GM21528 (cell line): ENCODE measurements around the gene AUNIP.

Experiments
- ATAC-seq: cut with Tn5 transposase; IDR thresholded peaks from one replicate; pipeline ENCODE4 v1.9.1; 2021; ENCODE audit warnings: mild to moderate bottlenecking, moderate library complexity; ENCODE audit not compliant: unreplicated experiment, low FRiP score

AUNIP gene

DNA sequence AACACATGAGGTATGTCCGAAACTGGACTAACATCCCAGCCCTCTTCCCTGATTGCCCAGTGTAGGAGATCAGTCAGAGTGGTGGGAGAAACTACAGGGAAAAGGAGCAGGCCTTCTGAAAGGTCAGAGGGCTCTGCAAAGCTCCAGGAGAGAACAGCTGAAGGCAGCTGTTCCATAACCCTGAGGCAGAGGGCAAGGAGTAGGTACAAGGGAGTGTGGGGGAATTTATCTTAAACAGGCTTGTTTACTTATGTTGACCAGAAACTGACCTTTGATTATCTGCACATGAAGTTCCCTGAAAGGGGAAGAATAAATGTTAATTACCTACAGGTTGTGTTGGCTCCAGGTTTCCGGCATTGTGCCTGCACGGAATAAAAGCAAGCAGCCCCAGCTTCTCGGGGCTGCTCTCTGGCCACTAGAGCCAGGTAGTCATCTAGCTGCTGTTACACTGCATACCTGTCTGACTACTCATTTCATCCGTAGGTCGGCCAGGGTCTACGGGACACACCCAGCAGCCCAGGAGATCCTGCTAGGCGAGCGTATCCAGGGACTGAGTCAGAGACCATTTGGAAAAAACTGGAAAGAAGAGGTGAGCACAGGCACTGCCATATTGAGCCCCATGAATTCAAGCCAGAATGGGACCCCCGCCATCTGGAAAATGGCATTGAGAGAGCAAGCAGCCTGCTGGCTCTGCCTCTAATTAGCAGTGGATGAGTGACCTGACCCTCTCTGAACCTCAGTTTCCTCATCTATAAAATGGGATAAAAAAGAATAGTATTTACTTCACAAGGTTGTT is 31.2 kb upstream of the AUNIP start:
- ATAC-seq, result no peak

DNA sequence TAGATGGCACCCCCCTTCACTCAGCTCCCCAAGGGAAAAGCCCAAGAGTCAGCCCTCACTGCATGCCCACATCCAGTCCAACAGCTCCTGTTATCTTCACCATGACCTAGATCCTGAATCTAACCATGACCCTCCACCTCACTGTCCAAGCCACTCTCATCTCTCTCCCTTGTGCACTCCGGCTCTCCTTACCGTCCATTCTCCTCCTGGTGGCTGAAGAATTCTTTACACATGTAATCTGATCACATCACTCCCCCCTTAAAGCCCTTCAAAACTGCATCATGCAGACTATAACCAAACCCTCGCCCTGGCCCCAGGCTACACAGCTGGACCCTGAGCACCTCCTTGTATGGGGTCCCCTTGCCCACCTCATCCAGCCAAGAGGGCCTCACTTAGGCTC is 30.2 kb upstream of the AUNIP start:
- ATAC-seq, result no peak

DNA sequence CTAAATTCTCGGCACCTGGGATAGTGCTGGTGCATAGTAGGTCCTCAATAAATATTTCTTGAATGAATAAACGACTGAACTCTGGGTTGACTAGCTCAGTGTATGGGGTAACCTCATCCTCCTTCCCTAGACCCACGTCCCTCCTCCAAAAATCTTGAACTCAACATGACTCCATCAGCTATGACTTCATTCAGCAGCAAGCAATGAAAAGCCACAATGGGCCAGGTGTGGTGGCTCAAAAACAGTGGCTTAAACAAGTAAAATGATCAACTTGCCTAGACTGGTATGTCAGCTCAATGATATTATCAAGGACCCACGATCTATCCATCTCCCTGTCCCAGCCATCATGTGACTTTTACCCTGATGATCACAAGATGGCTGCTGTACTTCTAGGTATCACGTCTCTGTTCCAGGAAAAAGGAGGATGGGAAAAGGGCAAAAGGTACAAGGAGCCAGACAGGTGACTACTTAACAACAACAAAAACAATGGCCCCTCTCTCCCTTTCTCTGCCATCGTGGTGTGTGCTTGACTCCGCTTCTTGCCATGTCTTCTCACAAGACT is 29.2 kb upstream of the AUNIP start:
- ATAC-seq, result no peak

DNA sequence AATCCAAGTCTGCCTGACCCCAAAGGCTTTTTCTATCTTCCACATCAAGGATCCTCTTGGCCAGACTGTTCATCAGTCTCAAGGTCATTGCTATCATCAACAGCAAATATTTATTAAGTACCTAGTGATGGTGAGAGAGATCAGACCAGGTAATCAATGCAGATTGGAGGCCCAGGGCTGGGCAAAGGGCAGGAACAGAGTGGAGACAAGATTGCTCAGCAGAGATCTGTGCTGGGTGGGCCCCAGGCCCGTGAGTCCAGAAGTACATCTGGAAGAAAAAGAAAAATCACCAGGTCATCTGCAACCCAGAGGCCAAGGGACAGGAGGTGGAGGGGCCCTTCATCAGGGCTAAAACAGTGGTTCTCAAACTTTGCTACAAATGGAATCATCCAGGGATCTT is 26.3 kb upstream of the AUNIP start:
- ATAC-seq, result no peak

DNA sequence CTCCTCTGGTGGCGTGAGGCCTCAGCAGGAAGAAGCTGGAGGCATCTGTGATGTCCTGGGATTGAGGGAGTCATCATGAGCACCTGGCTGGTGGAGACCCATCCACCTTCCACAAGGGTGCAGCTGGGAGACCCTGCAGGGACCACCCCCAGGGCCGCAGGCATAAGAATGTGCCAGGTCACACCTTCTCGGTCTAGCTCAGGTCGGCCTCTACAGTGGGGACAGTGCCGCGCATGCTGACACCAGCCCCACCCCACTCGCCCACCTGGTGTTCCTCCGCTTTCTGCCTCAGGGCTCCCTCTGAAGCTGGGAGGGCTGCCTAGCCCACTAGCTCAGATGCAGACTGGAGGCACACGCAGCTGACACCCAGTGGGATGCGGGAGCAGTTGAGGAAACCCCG is 22.0 kb upstream of the AUNIP start:
- no peak for ATAC-seq

DNA sequence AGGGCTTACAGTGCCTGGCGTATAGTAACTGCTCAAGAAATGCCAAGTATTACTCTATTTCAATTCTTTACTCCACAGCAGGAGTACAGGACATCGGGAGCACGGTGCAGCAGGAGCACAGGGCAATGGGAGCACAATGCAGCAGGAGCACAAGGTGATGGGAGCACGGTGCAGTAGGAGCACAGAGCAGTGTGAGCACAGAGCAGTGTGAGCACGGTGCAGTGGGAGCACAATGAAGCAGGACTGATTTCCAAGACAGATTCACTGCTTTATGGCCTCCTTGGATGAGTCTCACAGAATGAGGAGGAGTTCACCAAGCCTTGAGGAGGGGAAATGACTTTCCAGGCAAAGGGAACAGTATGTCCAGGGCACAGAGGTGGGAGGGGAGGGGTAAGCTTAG is 21.3 kb upstream of the AUNIP start:
- ATAC-seq, result no peak

DNA sequence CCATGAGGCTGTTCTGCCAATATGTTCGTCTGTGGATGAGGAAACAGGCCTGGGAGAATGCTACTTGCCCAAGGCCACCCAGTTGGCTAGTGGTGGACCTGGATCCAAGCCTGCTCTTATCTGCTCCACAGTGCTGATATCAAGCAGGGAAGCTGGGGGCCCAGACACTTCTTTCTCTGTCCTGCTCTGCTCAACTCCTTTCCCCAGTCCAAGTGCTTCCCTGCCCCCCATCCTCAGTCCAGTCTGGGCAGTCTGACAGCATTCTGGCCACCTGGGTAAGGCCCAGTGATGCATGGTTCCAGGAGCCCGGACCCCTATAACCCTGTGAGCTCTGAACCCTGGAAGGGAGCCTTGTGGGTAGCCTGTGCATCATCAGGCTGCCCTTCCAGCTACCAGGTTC is 20.4 kb upstream of the AUNIP start:
- no peak for ATAC-seq

DNA sequence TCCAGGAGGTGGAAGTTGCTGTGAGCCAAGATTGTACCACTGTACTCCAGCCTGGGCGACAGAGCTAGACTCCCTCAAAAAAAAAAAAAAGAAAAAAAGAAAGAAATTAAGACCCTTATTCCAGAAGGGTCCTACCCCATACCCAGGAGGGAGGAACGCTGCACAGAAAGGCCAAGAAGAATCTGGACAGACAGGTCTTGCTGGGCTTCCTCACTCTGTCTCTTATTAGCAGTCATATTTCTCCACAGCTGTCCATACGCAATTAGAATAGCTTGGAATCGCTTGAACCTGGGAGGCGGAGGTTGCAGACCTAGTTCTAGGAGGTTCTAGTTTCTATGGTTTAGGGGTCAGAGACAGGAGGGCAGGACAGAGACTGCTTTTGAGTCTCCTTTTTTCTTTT is 19.4 kb upstream of the AUNIP start:
- no peak for ATAC-seq

DNA sequence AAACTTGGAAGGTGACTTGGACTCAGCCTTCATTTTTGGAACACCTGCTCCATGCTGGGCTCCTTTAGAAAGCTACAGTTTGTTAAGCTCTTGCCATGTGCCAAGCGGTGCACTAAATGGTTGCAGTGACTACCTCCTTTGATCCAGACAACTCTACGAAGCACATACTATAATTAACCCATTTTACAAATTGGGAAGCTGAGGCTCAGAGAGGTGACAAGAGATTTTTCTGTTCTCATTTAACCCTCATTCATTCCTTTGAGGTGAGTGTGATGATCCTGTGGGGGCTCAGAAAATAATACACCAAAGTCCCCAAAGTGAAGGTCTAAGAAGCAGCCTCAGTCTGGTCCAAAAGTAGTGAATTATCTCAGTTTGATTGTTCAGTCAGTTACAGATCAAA is 17.9 kb upstream of the AUNIP start:
- ATAC-seq, result no peak

DNA sequence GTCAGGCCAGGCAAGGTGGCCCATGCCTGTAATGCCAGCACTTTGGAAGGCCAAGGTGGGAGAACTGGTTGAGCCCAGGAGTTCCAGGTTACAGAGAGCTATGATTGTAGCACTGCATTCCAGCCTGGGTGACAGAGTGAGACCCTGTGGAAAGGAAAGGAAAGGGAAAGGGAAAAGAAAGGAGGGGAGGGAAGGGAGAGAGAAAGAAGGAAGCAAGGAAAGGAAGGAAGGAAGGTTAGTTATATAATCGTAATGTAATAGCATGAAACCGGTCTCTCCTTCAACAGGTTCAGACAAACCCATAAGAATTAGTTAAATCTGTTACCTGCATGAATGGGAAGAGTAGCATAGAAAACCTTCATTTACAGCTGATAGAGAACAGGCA is 17.4 kb upstream of the AUNIP start:
- ATAC-seq, result no peak

DNA sequence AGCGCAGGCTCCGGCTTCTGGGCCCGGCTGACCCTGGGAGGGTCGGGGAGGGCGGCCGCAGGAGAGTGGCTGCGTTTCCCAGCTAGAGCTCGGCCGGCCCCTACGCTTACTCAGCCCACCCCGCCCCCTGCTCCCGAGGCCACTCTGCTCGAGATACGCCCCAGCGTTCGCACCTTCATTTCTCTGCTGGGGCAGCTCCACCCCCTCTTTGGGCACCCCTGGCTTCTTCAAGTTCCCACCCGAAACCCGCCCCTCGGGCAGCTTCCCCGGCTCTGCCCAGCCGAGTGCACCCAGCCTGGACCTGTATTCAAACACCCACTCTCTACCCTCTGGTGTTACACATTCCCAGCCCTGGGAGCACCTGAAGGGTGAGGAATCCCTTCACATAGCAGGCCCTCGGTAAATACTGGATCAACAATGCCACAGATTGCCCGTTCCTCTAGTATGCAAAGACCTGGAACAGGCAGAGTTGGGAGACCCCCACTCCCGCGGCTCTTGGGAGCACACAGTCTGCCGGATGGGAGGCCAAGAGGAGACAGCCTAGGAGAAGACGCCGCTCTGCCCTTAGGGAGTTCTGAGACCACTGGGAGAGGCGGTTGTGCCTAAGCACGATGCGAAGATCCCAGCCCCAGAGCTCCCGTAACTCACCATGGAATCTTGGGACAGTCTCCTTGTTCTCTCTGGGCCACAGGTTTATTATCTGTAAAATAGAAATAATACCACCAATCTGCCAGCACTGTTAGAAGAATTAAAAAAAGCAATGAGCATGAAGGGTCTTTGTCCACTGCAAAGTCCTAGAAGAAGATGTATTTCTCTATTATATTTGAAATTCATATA is 16.8 kb upstream of the AUNIP start:
- no peak for ATAC-seq

DNA sequence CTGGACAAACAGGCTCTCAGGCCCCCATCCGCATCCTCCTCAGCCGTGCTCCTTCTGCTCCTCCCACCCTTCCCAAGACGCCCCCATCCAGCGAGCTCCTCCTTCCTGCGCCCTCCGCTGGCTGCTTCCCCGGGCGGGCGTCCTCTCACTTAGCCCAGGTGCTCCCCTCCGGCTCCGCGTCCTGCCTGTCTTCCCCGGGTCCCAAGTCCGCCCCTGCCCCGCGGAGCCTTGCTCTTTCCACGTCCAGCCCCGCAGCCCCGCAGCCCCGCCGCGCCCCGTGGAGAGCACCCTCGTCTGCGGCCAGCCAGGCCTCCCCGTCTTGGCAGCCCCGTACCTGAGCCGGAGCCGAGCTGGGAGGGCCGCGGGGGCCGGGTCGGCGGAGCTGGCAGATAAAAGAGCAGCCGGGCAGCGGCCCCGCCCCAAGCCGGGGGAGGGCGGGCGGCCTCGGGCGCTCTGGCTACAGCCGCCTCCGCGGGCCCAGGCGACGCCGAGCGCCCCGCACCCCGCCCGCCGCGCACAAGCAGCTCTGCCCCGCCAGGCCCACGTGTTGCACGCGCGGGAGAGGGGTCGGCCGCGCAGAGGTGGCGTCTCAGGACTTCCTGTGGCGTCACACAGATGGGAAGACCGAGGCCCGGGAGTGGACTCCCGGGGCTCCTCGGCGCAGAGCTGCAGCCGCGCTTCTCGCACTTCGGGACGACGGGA is 16.0 kb upstream of the AUNIP start, which contains the start of gene PAQR7:
PAQR7 (minus strand) TSS at position 555 of the 702 bp plus-strand sequence. CDS start 11,869 bp downstream, outside the sequence.
- no peak for ATAC-seq

DNA sequence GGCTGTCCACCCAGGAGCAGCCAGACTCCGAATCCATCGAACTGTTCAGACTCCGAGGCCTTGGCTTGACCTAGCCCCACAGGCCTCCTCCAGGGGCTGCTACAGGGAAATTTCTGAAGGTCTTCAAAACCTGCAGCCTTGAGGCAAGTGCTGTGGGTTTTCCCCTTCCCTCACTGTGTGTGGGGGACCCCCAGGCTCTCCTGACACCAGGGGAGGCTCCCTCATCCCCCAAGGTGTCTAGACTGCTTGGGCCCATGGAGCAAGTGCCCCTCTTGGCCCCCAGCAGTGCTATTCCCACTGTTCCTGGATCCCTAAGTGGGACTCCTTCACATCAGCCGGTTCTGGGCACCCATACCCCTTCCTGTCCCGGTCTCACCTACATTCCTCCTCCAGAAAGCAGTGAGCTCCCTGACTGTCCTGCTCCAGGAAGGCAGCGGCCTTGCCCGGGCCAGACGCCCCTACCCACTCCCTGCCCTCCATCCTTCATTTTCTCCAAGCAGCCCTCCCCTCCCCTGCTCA is 15.4 kb upstream of the AUNIP start:
- ATAC-seq, result no peak

DNA sequence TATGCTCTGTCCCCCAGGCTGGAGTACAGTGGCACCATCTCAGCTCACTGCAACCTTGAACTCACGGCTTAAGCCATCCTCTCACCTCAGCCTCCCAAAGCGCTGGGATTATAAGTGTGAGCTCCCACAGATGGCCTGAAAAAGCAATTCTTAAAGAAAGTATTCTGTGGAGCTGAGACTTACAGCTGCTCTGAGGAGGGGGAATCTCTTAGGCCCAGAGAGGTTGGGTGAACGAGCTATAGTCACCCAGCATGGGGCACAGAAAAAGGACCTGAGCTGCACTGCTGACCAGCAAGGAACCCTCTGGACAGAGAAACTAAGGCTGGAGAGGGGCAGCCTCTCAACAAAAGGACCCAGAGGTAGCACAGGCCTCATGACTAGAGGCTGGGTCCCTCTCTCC is 15.0 kb upstream of the AUNIP start:
- no peak for ATAC-seq

DNA sequence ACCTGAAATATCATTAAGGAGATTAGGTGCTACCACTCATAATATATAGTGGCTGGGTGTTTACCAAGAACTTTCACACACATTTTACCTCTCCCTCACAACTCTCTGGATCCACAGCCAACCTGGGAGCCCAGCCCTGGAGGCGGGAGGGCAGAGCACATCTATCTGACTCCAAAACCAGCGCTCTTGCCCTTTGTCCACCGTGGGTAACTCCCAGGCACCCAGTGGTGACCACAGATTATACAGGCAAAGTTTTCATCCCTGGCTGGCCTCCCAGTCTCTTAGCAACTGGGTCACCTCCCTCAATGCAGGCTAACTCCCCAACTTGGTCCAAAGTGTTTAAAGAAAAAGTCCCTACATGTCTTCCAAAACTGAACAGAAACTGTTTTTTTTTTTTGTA is 13.9 kb upstream of the AUNIP start:
- ATAC-seq, result no peak

DNA sequence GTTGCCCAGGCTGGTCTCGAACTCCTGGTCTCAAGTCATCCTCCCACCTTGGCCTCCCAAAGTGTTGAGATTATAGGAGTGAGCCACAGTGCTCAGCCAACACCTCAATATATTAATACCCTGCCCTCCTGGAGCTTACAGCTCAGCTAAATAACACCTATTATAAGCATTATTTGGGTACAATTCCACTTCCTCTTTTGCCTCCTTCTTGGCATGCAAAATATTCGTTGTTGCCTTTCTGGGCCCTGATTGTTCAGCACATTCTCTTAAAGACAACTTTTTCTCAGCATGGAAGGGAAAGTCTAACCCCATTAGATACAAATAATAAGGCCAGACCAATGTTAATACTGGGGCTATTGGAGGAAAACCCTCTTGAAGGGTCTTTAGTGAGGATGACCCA is 13.5 kb upstream of the AUNIP start:
- ATAC-seq, result no peak

DNA sequence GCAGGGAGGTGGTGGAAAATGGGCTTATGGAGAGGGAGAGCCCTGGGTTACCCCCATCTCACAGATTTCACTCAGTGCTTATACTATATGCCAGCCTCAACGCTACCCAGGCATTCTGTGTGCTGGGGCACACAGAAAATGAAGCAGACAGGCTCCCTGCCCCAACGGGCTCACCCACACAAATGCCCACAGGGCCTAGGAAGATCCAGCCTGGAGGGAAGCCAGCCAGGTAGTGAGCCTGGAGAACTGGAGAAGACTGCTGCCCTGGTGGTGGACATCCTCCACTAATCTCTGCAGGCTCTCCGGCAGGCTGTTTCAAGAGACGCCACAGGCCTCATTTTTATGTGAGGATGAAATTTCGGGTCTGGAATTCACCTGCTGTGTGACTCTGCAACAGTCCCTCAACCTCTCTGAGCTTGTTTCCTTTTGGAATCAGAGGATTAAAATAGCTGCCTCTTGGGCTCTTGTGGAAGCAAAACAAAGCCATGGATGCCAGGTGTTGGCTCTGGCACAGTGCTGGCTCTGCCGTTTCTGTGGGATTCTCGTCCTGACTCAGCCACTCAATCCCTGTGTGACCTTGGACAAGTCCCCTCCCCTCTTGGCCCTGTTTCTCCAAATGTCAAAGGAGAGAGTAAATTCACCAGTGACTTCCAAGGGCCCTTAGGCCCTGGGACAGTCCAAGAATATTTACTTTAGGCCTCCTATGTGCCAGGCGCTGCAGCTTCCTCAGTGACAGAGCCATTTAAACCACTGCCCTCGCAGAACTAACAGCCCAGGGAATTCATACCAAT is 12.6 kb upstream of the AUNIP start:
- ATAC-seq, result no peak

DNA sequence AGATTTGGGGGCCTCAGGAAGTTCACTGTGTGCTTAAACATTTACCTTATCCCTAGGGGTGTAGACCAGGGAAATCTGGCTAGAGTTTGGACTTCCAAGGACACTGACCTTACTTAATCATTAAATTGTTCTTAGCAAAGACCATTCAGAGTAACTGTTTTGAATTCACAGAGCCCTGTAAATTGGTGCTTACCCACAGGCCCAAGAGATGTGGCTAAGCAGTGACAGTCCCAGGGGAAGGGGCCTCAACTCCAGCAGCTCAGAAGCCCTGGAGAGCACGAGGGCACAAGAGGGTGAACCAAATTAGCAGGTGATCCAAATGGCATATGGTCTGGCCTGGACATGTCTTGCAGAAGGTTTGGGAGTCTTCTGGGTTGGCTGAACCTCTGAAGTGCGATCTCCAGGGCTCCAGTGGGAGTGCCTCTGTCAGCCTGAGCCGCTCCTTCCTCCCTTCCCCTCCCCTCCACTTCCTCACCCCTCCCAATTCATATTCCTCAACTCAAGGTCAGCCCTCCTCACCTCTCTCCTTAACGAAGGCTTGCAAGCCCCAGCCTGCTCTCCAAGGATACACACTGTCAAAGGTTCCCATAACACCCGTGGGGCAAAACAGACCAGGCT is 11.9 kb upstream of the AUNIP start:
- no peak for ATAC-seq

DNA sequence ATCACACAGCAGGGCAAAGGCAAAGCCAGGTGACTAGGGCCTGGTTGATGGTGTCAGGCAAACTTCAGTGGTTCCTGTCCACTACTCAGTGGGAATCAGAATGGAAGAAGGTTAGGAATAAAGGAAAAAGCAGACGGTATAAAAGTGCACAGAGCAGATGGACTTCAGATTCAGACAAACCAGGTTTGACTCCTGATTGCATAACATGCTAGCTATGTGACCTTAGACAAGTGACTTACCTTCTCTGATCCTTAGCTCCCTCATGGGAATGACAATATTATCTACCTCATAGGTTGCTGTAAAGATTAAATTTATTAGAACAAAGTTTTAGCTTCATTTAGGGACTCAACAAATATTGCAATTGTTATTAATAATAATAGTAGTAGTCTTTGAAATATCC is 11.4 kb upstream of the AUNIP start:
- ATAC-seq, result no peak
